ENCODE results near the gene SLC6A19. TPM values are rescaled to one million over a fixed set of nuclear protein-coding genes. Genes with fewer than 3 reads are reported as not detected.

SLC6A19 gene
- total and polyA plus RNA-seq, 9 of the 15 experiments (the other 6 are each of a cell fraction or from before 2014, with no cell fraction given) = 0.03 to 1.6 (median 0.59) TPM

GRCh38 chr5:1165864-1166263, 35.5 kb upstream of the SLC6A19 start:
- Histone ChIP-seq H3K27me3 (ENCODE audit: control insufficient read depth in 2 of 2, insufficient read depth in 2 of 2, low read length in 2 of 2) (peaks cover 23 to 61% of the 10 kb centered on the region in 2 experiments), H3K4me1 (replicated peaks in 1 of 2; ENCODE audit: control insufficient read depth in 2 of 2, insufficient read depth in 2 of 2, low read length in 2 of 2) (peaks cover 0 to 40% of the 10 kb centered on the region in 2 experiments; a peak in 2 of 5 replicates), H3K4me3 (no peak overlapping the region), H2AFZ (ENCODE audit: low read depth, low read length) (no peak overlapping the region), H3K9me3 (replicated peaks; ENCODE audit: control insufficient read depth, insufficient read depth, low read depth, low read length) (peaks cover 2% of the 10 kb centered on the region; the same call in 1 of the 2 replicates), H3K9ac (ENCODE audit: insufficient read depth in 1 of 2, low read depth in 2 of 2, low read length in 2 of 2) (no peak overlapping the region), H3K9me1 (ENCODE audit: control insufficient read depth, insufficient read depth, low read length) (no peaks in the 10 kb centered on the region), H3K27ac (ENCODE audit: extremely low read depth, low read depth, low read length) (no peak overlapping the region), H4K20me1 (replicated peaks; ENCODE audit: control insufficient read depth, insufficient read depth, low read length) (peaks cover 26% of the 10 kb centered on the region), H3K79me2 (ENCODE audit: control insufficient read depth, insufficient read depth, low read length) (no peaks in the 10 kb centered on the region), H3K4me2 (ENCODE audit: insufficient read depth, low read length) (no peak overlapping the region), H3K36me3 (ENCODE audit: control insufficient read depth, insufficient read depth, low read length) (no peaks in the 10 kb centered on the region)
- DNase-seq (ENCODE audit: extremely low read depth in 1 of 4, low spot score in 3 of 4) (no peak), FAIRE-seq (no peak), ATAC-seq (no peak)
- intact Hi-C loops (cut with micrococcal nuclease) = loop anchor here (10.0 kb wide), 1 partner anchor 171 kb away; no protein-coding TSS in a partner anchor
- in situ Hi-C loops (cut with MboI) = loop anchor here (5.0 kb wide), 1 partner anchor 476 kb away; no protein-coding TSS in a partner anchor
- ChIA-PET POLR2A (interaction anchor here (0.6 kb wide), 1 partner anchor 850 kb away, joined by 3 read pairs; no protein-coding TSS in a partner anchor), CTCF (ENCODE audit: low intra/inter-chr PET ratio) (no interaction called here)
- BruUV-seq (replicated peaks) = no TSS peak
- TF ChIP-seq IRF1 (CRISPR knock-in tag; IDR thresholded peaks at IDR 0.05; ENCODE audit: borderline replicate concordance) = no peak
- no peak for TF ChIP-seq BRF1 (IDR thresholded peaks at IDR 0.05; ENCODE audit: borderline replicate concordance, extremely low read depth, insufficient read length)
- no peak for TF ChIP-seq ZNF592 (IDR thresholded peaks at IDR 0.05)
- no peak for TF ChIP-seq ATF3 (IDR thresholded peaks at IDR 0.05)
- no peak for TF ChIP-seq ATF3 (CRISPR knock-in tag; conservative IDR thresholded peaks at IDR 0.05)
- no peak for TF ChIP-seq DLX4 (CRISPR knock-in tag; IDR thresholded peaks at IDR 0.05)
- TF ChIP-seq DEAF1 (CRISPR knock-in tag; IDR thresholded peaks at IDR 0.05) = no peak
- TF ChIP-seq ZNF184 (CRISPR knock-in tag; IDR thresholded peaks at IDR 0.05) = no peak
- peak; percentile 16; the same call in 1 of the 2 replicates for TF ChIP-seq OTX1 (CRISPR knock-in tag; IDR thresholded peaks at IDR 0.05)
- TF ChIP-seq PURB (CRISPR knock-in tag; IDR thresholded peaks at IDR 0.05; ENCODE audit: low read depth) = no peak
- TF ChIP-seq HMGN3 (IDR thresholded peaks at IDR 0.05; ENCODE audit: borderline replicate concordance, extremely low read depth, insufficient read length, low read depth, low read length) = no peak
- 0 out of 2 replicates have a peak, but pooled peaks have one; percentile 5 for TF ChIP-seq THRB (CRISPR knock-in tag; conservative IDR thresholded peaks at IDR 0.05)

All from K562 (cell line).